HG03442 (cell line): ENCODE data around the gene STXBP1.

Experiments used
- ATAC-seq: cut with Tn5 transposase; IDR thresholded peaks from one replicate; pipeline ENCODE4 v1.9.1; 2021; ENCODE audit warnings: mild to moderate bottlenecking, moderate library complexity; ENCODE audit not compliant: unreplicated experiment

STXBP1 gene

GRCh38 chr9:127611899-127612790, at the start of gene STXBP1:
STXBP1 (plus strand) TSS chr9:127612277; CDS start chr9:127612404, 127 bp downstream.
- peak; percentile 89 for ATAC-seq

GRCh38 chr9:127562279-127562796, 49.7 kb upstream of the STXBP1 start:
- no peak for ATAC-seq

- ATAC-seq: no peak
Measured at GRCh38 chr9:127562841-127563401, 49.2 kb upstream of the STXBP1 start.

GRCh38 chr9:127563579-127563978, 48.5 kb upstream of the STXBP1 start:
- ATAC-seq: no peak

- no peak for ATAC-seq
Measured at GRCh38 chr9:127565231-127565630, 46.8 kb upstream of the STXBP1 start.

- ATAC-seq: no peak
Measured at GRCh38 chr9:127566351-127567001, 45.6 kb upstream of the STXBP1 start.

- ATAC-seq: no peak
Measured at GRCh38 chr9:127567035-127567729, 44.9 kb upstream of the STXBP1 start.

GRCh38 chr9:127567730-127568617, 44.1 kb upstream of the STXBP1 start:
- no peak for ATAC-seq

GRCh38 chr9:127568618-127568970, 43.5 kb upstream of the STXBP1 start:
- ATAC-seq: peak; percentile 26

GRCh38 chr9:127568971-127569885, 42.8 kb upstream of the STXBP1 start:
- peak; percentile 47 for ATAC-seq

- no peak for ATAC-seq
Measured at GRCh38 chr9:127569886-127570401, 42.1 kb upstream of the STXBP1 start.

- no peak for ATAC-seq
Measured at GRCh38 chr9:127570533-127571111, 41.5 kb upstream of the STXBP1 start.

GRCh38 chr9:127571971-127572370, 40.1 kb upstream of the STXBP1 start:
- no peak for ATAC-seq

GRCh38 chr9:127572961-127573721, 38.9 kb upstream of the STXBP1 start:
- ATAC-seq: no peak

GRCh38 chr9:127574072-127574993, 37.7 kb upstream of the STXBP1 start:
- no peak for ATAC-seq

GRCh38 chr9:127575875-127576778, 36.0 kb upstream of the STXBP1 start:
- no peak for ATAC-seq
